HG03045 (cell line): ENCODE results near the gene SETBP1.

ENCODE experiments used
- ATAC-seq: cut with Tn5 transposase; IDR thresholded peaks from one replicate; pipeline ENCODE4 v1.9.1; 2021; ENCODE audit warnings: mild to moderate bottlenecking, moderate library complexity; ENCODE audit not compliant: unreplicated experiment

The SETBP1 gene

DNA sequence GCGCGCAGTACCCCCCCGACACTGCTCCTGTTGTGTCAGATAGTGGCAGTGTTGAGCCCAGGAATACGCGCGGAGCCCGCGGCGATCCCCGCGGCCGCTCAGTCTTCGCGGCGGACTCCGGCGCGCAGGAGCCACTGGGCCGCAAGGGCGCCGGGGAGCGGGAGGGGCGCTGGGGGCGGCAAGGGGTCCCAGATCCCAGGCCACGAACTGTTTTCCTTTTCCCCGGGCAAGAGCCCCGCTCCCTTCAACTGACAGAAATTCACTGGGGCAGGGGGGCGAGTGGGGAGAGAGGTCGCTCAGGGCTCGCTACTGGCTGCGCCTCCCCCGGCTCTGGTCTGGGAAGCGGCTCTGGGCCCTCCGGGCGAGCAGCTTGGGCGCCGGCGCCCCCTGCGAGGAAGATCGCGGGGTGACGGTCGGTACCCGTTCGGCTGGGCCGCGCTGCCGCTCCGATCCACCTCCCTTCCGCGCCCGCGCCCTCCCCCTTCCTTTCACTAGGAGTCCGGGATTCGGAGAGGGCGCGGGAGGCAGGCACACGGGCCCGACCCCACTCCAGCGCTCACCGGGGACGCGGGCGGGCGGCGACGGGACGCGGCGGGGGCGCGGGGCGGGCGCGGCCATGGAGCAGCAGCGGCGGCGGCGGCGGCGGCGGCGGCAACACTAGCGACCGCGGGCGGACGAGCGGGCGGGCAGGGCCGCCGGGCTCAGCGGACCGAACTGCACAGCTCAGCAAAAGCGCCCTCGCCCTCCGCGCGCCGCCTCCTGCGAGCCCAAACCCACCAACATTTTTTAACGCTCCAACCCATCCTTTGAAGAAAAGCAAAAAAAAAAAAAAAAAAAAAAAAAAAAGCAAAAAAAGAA, 1.4 kb upstream of the SETBP1 start:
- peak; percentile 84 for ATAC-seq

DNA sequence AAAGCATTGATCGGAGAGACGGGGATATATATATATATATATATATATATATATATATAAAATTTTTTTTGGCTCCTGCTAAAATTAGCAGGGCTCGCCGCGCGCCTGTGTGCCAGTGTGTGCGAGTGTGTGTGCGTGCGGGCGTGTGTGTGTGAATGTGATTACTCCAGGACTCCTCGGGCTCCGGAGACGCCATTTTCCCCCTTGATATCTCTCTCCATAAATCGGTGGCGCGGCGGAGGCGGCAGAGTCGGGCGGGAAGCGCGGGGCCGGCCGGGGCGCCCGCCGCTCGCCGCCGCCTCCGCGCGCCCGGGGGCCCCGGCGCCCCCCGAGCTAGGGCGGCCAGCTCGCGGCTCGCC, 795 bp upstream of the SETBP1 start:
- ATAC-seq, result peak; percentile 3

- no peak for ATAC-seq
These were observed 635 bp downstream of the SETBP1 start for GRCh38 chr18:44681076-44681970.

- ATAC-seq, result no peak
These were observed 1.6 kb downstream of the SETBP1 start for GRCh38 chr18:44682201-44682870.

DNA sequence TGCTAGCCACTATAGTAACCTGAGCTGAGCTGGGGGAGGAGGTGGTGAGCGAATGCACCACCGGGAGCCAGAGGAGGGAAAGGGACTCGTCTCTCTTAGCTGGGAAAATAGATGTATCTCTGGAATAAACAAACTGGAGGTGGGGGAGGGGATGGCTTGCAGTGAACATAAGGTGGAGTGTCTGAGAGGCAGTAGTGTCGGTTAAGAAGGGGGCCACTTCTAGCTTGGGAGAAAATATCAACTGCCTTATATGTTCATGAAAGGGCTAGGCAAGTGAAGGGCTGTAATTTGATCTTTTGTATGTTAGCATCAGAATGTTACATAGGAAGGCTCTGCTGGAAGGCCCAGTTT, 2.2 kb downstream of the SETBP1 start:
- no peak for ATAC-seq

DNA sequence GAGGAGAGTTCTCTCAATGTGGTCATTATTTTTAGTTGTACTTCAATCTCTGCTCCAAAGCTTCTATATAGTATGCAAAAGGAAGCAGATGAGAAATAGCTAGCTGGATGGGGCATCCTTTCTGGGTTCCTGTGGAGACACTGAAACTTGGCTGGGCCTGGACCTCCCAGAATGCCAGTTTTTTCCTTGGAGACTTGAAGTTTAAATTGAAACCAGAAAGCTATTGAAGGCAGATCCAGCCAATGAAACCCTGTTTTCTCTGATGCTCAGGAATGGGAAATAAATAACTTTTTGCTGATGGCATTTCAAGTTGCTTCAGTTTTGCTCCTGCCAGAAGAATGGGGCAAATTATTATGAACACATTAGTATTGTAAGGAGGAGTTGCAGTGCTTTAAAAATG, 2.9 kb downstream of the SETBP1 start:
- ATAC-seq, result no peak

GRCh38 chr18:44685296-44685695, 4.6 kb downstream of the SETBP1 start:
- ATAC-seq, result no peak

DNA sequence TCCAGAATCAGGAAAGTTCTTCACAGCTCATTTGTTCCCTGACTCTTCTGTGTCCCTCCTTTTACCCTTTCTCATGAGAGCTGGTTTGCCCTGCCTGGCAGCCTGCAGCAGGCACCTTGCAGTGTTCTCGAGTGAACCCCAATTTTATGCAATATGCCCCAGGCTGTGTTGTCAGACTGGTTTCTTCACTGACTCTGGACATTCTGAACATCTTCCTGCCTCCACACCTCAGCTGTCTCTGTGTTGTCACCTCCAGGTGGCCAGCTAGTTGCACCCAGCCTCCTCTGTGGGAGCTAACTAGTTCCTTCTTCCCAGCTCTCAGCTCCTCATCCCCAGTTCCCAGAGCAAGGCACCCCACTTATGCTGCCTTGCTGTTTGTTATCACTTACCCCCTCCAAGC, 5.5 kb downstream of the SETBP1 start:
- ATAC-seq, result no peak

GRCh38 chr18:44687421-44687820, 6.7 kb downstream of the SETBP1 start:
- ATAC-seq, result no peak

- no peak for ATAC-seq
These were observed 9.0 kb downstream of the SETBP1 start for GRCh38 chr18:44689736-44690135.

- no peak for ATAC-seq
These were observed 10.6 kb downstream of the SETBP1 start for GRCh38 chr18:44691148-44691925.

- no peak for ATAC-seq
These were observed 12.5 kb downstream of the SETBP1 start for GRCh38 chr18:44693030-44693784.

DNA sequence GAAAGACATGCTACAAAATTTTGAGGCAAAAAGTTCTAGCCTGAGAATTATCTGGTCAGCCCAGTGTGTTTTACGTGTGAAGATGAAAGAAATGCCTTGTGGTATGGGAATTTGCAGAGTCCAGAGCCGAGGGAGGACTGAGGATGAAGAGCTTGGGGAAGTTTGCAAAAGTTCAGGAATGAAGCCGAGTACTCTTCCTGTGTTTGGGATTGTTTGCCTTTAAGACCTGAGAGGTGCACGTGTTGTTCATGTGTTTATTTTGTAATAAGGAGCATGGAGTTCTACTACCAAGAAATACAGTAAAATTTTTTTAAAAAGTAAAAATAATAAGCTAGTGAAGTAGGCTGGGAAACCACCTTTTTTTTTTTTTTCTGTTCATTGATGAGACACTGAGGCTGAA, 14.8 kb downstream of the SETBP1 start:
- ATAC-seq, result no peak

DNA sequence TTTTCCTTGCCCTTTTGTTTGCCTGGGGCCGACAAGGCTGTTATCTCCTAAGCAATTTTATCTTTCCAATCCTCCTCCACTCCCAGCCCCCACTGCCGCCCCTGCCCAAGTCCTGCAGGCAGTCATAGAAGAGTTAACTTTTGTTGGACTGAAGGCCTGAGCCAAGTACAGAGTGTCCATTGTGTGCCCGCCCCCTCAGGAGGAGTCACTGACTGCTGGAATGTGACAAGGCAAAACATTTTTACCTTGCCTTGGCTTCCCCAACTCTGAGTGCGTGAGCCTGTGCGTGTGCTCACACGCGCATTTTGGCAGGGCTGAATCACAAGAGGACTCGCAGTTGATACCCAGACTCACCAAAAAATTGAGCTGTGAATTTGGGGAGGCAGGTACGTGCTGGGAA, 16.2 kb downstream of the SETBP1 start:
- ATAC-seq, result no peak

GRCh38 chr18:44697315-44697714, 16.6 kb downstream of the SETBP1 start:
- no peak for ATAC-seq

DNA sequence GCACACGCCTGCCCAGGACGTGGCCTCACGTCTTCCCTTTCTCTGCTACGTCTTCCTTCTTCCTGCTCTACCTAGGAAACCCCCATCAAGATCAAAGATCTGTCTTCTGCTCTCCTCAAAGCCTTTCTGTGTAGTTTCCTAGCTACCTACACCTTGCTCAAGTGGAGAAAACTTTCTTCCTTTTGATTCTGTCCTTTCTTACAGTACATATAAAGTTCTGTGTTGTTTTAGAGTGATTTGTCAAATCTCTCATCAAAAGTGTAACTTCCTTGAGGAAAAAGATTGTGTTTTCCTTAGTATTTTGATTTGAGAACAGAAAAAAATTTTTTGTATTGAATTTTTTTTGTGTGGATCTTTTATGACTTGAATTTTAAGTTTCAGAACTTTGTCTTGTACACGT, 17.8 kb downstream of the SETBP1 start:
- ATAC-seq, result no peak

GRCh38 chr18:44699572-44700261, 19.0 kb downstream of the SETBP1 start:
- ATAC-seq, result no peak

GRCh38 chr18:44700652-44701051, 20.0 kb downstream of the SETBP1 start:
- no peak for ATAC-seq

GRCh38 chr18:44701227-44701626, 20.5 kb downstream of the SETBP1 start:
- ATAC-seq, result no peak

- ATAC-seq, result no peak
These were observed 21.9 kb downstream of the SETBP1 start for GRCh38 chr18:44702594-44702993.
